ENCODE results near the gene HIGD2B.
"Not testable (repeated sequence)": the region's sequence is repeated elsewhere in the genome, so short reads cannot be mapped to it uniquely, and the experiment has no call there.

HIGD2B gene

DNA sequence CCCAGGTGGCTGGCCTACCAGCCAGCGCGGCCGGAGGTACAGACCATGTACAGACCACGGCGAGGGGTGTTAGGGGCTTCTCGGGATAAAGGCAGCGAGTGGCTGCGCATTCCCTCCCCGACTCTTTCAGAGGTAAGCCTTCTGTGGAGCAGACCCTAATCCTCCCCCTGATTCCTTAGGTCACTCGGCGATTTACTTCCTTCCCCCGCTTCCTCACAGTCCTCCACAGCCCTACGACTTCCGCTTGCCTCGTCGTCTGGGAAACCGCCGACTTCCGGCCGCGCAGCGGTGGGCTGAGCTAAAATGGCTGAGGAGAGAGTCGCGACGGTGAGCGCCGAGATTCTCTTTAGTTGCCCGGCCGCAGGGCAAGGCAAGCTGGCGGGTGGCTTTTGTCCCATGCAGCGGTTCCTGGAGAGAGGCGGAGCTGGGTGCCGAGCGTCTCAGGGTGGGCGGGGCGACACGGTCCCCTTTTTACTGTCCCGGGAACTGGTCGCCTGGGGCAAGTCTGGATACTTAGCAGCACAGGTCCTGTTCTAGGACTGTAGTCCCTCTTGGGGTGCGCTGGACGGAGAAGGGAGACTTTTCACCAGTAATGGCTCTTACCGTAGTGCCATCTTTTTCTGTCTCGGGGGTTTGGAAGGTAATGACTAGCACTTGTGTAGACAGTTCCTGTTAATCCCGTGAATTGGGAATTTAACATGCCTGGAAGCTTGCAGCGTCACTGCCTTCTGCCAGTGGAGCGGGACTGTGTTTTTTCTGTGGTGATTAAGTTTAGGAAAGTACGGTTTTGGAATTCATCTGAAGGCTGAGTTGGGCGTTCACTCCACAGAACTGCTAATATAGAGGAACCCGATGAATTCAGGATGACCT is at the start of gene HIGD2B, which contains the start of gene BBS4:
Gene HIGD2B (minus strand): TSS at position 258 of the 870 bp plus-strand sequence. CDS start 9,808 bp downstream, outside the sequence.
Gene BBS4 (plus strand): TSS at position 283 of the 870 bp plus-strand sequence. CDS start 21 bp downstream, at position 304.
- DNase-seq (ENCODE audit: low read depth): peak; percentile 86

- DNase-seq (ENCODE audit: low read depth): no peak
These were observed 49.1 kb upstream of the HIGD2B start for GRCh38 chr15:72735111-72735510.

DNA sequence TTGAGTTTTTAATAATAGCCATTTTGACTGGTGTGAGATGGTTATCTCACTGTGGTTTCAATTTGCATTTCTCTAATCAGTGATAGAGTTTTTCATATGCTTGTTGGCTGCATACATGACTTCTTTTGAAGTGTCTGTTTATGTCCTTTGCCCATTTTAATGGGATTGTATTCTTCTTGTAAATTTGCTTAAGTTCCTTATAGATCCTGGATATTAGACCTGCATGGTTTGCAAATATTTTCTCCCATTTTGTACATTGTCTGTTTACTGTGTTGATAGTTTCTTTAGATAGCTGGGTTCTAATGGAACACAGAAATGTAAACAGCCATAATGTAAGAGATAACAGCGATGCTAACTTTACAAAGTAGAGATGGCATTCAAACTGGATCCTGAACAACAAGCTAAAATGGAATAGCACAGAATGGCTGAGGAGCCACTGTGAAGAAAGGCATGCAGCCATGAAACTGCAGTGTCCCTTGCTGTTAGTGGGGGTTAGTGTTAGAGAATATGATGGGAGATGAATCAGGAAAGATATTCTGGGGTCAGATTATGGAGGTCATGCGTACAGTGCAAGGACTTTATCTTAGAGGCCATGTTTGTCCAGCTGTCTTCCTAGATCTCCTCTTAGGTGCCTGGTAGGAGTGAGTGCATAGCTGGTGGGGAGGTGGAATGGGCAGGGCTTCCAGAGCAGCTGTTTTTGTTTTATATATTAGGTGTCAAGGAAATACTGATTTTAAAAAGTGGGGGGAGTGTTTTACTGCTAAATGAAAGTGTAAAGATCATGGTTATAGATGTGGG is 48.2 kb upstream of the HIGD2B start:
- no peak for DNase-seq (ENCODE audit: low read depth)

- no peak for DNase-seq (ENCODE audit: low read depth)
These were observed 46.5 kb upstream of the HIGD2B start for GRCh38 chr15:72732516-72732915.

GRCh38 chr15:72732086-72732485 is 46.1 kb upstream of the HIGD2B start:
- DNase-seq (ENCODE audit: low read depth): no peak

- no peak for DNase-seq (ENCODE audit: low read depth)
These were observed 42.8 kb upstream of the HIGD2B start for GRCh38 chr15:72728821-72729220.

DNA sequence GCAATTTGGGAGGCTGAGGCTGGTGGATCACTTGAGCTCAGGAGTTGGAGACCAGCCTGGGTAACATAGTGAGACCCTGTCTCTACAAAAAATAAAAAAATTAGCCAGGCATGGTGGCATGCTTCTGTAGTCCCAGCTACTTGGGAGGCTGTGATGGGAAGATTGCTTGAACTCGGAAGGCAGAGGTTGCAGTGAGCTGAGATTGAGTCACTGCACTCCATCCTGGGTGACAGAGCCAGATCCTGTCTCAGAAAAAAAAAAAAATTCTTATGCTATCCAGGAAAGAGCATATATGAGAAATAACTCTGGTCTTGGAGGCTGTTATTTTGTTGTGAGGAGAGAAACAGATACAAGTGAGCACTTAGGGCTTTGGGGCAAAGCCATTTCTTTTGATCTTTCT is 42.3 kb upstream of the HIGD2B start:
- DNase-seq (ENCODE audit: low read depth): not testable (repeated sequence)

DNA sequence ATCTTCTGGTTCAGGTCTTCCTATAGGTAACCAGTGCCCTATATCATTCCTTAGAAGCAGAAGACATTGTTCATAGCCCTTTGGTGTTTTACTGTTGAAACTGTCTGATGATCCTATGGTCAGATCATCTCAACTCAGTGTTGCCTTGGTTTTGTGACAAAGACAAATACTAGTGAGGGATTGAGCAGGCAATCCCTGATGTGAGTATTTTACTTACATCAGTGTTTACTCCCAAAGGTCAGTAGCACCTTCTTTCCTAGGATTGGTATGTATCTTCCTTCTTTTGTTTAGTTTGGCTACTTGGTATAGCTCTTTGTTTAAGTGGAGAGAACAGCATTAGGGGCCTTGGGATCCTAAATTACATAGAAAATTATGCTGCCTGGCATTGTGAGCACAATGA is 41.2 kb upstream of the HIGD2B start:
- no peak for DNase-seq (ENCODE audit: low read depth)

GRCh38 chr15:72725851-72726250 is 39.9 kb upstream of the HIGD2B start:
- DNase-seq (ENCODE audit: low read depth): not testable (repeated sequence)

DNA sequence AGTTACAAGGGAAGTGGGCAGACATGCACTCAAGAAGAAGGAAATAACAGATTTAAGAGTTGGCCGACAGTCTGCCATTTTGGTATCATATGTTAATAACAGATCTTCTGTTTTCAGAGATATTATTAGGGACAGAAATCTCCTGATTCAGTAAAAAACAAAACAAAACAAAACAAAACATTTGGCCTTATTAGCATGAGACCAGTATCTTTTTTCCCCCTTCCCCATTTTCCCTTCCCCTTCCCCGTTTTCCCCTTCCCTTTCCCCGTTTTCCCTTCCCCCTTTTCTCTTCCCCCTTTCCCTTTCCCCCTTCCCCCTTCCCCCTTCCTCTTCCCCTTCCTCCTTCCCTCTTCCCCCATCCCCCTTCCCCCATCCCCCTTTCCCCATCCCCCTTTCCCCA is 39.5 kb upstream of the HIGD2B start:
- DNase-seq (ENCODE audit: low read depth): no peak

GRCh38 chr15:72724028-72724427 is 38.0 kb upstream of the HIGD2B start:
- no peak for DNase-seq (ENCODE audit: low read depth)

- peak; percentile 69 for DNase-seq (ENCODE audit: low read depth)
These were observed 36.2 kb upstream of the HIGD2B start for GRCh38 chr15:72722071-72722696.

- not testable (repeated sequence) for DNase-seq (ENCODE audit: low read depth)
These were observed 22.7 kb upstream of the HIGD2B start for GRCh38 chr15:72708551-72709303.

GRCh38 chr15:72706266-72706665 is 20.3 kb upstream of the HIGD2B start:
- no peak for DNase-seq (ENCODE audit: low read depth)

- no peak for DNase-seq (ENCODE audit: low read depth)
These were observed 14.1 kb upstream of the HIGD2B start for GRCh38 chr15:72700076-72700475.

GRCh38 chr15:72698938-72699337 is 13.0 kb upstream of the HIGD2B start:
- no peak for DNase-seq (ENCODE audit: low read depth)

DNA sequence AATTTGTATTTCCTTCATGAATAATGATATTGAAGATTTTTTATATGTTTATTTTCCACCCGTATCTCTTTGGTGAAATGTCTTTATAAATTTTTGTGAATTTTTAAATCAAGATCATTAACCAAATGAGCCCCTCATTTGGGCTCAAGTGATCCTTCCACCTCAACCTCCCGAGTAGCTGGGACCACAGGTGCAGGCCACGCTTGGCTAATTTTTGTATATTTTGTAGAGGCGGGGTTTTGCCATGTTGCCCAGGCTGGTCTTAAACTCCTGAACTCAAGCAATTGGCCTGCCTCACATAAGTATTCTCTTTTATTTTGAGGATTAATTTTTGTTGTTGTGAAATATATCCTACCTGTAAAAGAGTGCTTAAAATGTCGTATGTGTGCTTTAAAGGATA is 5.0 kb upstream of the HIGD2B start:
- no peak for DNase-seq (ENCODE audit: low read depth)

GRCh38 chr15:72688697-72689096 is 2.7 kb upstream of the HIGD2B start:
- no peak for DNase-seq (ENCODE audit: low read depth)

DNA sequence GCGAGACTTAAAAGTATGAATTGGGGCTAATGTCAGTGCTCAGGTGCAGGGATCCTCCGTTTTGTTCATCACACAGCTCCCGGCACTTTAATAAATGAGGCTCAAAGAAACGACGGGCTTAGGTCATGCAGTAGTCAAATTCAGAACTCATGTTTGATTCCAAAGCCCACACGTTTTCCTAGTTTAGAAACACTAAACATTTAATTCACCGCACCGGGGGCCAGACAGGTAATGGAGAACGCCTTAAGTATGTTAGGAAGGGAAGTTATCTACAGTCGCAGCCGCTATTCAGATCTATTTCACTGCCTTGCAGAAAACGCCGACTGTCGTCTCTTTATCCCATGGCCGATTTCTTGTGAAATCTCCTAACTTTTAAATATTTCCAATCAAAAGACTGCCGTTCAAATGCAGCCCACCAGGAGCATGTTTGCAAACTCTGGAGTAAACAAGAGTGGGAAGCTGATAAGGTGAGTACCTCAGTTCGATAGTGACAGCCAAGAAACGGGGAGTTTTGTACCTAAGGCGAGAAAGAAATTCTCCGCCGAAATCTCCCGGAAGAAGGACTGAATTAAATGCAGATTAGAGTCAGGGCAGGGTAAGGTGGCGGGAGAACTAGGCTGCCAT is 569 bp downstream of the HIGD2B start:
- no peak for DNase-seq (ENCODE audit: low read depth)

DNA sequence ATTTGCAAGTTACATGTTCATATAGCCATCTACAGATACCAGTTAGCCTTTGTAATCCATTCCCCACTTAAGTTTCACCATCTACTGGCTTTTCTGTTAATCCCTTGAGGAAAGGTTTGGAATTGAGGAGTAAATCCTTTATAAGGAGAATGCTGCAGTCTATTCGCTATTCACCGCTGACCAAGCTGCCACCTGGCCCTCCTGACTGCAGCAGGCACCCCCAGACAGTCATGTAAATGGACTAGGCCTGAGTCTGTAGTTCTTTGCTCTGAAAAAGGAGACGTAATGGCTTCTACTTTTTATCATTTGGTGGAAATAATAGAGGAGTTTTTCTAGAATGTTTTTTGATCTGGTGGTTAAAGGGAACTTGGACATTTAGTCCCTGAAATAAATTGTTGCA is 3.2 kb downstream of the HIGD2B start:
- DNase-seq (ENCODE audit: low read depth): no peak

DNA sequence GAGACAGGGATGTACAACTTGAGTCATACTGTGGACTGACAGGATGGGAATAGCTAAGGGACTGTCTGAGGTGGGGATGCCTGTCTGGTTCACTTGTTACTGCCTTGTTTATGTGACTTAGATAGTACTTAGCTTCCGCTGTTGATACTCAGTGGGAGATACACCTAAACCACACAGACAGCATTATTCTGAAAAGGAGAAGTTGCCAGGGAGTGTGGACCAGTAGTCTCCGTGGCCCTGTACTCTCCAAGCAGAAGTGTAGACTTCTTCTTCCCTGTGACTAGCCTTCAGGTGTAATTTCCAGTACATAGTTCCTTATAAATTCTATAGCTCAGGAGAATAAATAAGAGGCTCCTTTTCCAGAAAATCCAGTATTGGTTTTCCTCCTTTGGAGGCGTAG is 5.1 kb downstream of the HIGD2B start:
- DNase-seq (ENCODE audit: low read depth): no peak

Measured in fibroblast of gingiva (primary cell).